ENCODE results near the gene POGLUT2.

GRCh38 chr13:102817907-102818306 is 19.1 kb upstream of the POGLUT2 start:
- no peak for TF ChIP-seq LEF1 (IDR thresholded peaks at IDR 0.05; ENCODE audit: borderline replicate concordance)
- no peak for TF ChIP-seq SUZ12 (IDR thresholded peaks at IDR 0.05)
- TF ChIP-seq NFRKB (IDR thresholded peaks at IDR 0.05) = no peak
- no peak for TF ChIP-seq FOXA1 (IDR thresholded peaks at IDR 0.05)
- TF ChIP-seq ELF4 (IDR thresholded peaks at IDR 0.05) = no peak
- no peak for TF ChIP-seq SP1 (IDR thresholded peaks at IDR 0.05)
- no peak for TF ChIP-seq BHLHE40 (IDR thresholded peaks at IDR 0.05; ENCODE audit: borderline replicate concordance)
- TF ChIP-seq FOXK2 (IDR thresholded peaks at IDR 0.05) = no peak
- no peak for TF ChIP-seq TARDBP (IDR thresholded peaks at IDR 0.05)
- no peak for TF ChIP-seq L3MBTL2 (conservative IDR thresholded peaks at IDR 0.05)
